Subcutaneous abdominal adipose tissue (tissue), 5 donors: Measurements from ENCODE around the gene SYNC.

Source experiments
- H3K27ac ChIP-seq: one replicate; pipeline ENCODE4 v1.7.0; 2013; ENCODE audit warnings: low read depth, mild to moderate bottlenecking, inconsistent platforms, low read length, moderate library complexity
- H3K27me3 ChIP-seq, 5 donors: one replicate each; pipeline ENCODE4 v1.7.0; 2013; ENCODE audit warnings: low read length in 5 of 5, inconsistent platforms in 1 of 5; ENCODE audit not compliant: control insufficient read depth in 5 of 5, insufficient read depth in 4 of 5
- H3K36me3 ChIP-seq, 5 donors: one replicate each; pipeline ENCODE4 v1.7.0; 2013; ENCODE audit warnings: low read length in 5 of 5; ENCODE audit not compliant: control insufficient read depth in 5 of 5, insufficient read depth in 5 of 5
- H3K4me1 ChIP-seq, 5 donors: one replicate each; pipeline ENCODE4 v1.7.0; 2013; ENCODE audit warnings: low read length in 5 of 5, mild to moderate bottlenecking in 3 of 5, moderate library complexity in 1 of 5; ENCODE audit not compliant: control insufficient read depth in 5 of 5, insufficient read depth in 5 of 5
- H3K4me3 ChIP-seq, 5 donors: one replicate each; pipeline ENCODE4 v1.7.0; 2013; ENCODE audit warnings: low read length in 5 of 5, low read depth in 1 of 5
- H3K9ac ChIP-seq, 5 donors: one replicate each; pipeline ENCODE4 v1.7.0; 2013; ENCODE audit warnings: low read length in 5 of 5, mild to moderate bottlenecking in 4 of 5, moderate library complexity in 3 of 5
- H3K9me3 ChIP-seq, 5 donors: one replicate each; pipeline ENCODE4 v1.7.0; 2013; ENCODE audit warnings: low read length in 5 of 5; ENCODE audit not compliant: control insufficient read depth in 5 of 5
- donor health status: healthy.
- donor health status: healthy.
- donor health status: healthy.
- donor health status: healthy.
- donor health status: healthy.

Gene SYNC

DNA sequence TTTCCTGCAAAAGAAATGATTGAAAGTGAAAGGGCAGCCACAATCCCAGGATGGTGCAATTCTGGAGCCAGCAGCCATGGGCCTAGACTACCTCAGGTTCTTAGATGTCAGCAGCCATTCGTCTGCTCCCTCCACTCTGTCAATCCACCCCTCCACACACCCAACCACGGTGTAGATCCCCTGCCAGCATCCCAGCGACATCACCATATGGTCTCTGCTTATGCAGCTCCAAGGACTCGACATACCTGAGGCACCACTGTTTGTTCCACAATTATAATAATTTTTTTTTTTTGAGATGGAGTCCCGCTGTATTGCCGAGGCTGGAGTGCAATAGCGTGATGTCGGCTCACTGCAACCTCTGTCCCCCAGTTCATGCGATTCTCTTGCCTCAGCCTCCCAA is 6.5 kb downstream of the SYNC start:
- Histone ChIP-seq H3K27me3 (no peaks in the 10 kb centered on the region), H3K4me1 (peaks cover 6 to 38% (median 28%) of the 10 kb centered on the region in 5 donors), H3K27ac (peak overlapping the region; percentile 67), H3K4me3 (peak overlapping the region in 1 of 5 donors; percentile 25), H3K36me3 (peaks cover 0 to 2% (median 0%) of the 10 kb centered on the region in 5 donors), H3K9me3 (no peaks in the 10 kb centered on the region), H3K9ac (peak overlapping the region in 1 of 5 donors; percentile 11)

GRCh38 chr1:32695098-32695904 is 7.3 kb downstream of the SYNC start:
- H3K4me1 ChIP-seq = peaks cover 6 to 37% (median 28%) of the 10 kb centered on the region in 5 donors
- peaks cover 0 to 2% (median 0%) of the 10 kb centered on the region in 5 donors for H3K36me3 ChIP-seq
- no peaks in the 10 kb centered on the region for H3K27me3 ChIP-seq
- peak overlapping the region in 4 of 5 donors; percentile 2 to 25 (median 16) for H3K4me3 ChIP-seq
- peak overlapping the region; percentile 67 for H3K27ac ChIP-seq
- H3K9me3 ChIP-seq = no peaks in the 10 kb centered on the region
- peak overlapping the region in 2 of 5 donors; percentile 59 to 63 for H3K9ac ChIP-seq

DNA sequence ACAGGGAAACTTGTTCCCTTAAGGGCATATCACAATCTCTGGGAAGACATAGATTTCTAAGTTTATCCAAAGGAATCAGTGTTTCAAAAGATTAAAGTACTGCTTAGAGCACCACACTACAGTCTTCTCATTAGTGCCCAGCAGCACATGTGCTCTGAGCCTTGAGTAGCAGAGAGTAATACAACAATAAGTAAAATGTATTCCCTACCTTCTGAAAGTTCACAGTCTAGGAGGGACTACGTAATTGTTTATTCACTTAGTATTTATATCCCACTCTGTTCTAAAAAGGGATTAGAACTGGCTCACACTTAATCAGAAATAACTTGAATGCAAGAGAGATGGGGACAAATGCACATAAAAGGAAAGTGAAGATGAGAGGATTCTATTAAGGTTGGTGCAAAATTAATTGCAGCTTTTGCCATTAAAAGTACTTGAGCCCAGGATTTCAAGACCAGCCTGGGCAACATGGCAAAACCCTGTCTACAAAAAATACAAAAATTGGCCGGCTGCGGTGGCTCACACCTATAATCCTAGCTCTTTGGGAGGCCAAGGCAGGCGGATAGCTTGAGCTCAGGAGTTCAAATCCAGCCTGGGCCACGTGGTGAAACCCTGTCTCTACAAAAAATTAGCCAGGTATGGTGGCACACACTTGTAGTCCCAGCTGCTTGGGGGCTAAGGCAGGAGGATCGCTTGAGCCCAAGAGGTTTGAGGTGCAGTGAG is 9.0 kb downstream of the SYNC start:
- Histone ChIP-seq H3K4me1 (peaks cover 6 to 34% (median 26%) of the 10 kb centered on the region in 5 donors), H3K36me3 (peaks cover 0 to 2% (median 0%) of the 10 kb centered on the region in 5 donors), H3K27ac (peak overlapping the region; percentile 30), H3K9me3 (no peaks in the 10 kb centered on the region), H3K4me3 (no peak overlapping the region), H3K9ac (no peak overlapping the region), H3K27me3 (no peaks in the 10 kb centered on the region)

- no peak overlapping the region for H3K9ac ChIP-seq
- H3K27me3 ChIP-seq = no peaks in the 10 kb centered on the region
- H3K4me3 ChIP-seq = no peak overlapping the region
- H3K9me3 ChIP-seq = no peaks in the 10 kb centered on the region
- H3K4me1 ChIP-seq = peaks cover 0 to 21% (median 14%) of the 10 kb centered on the region in 5 donors
- H3K36me3 ChIP-seq = peaks cover 16 to 41% (median 25%) of the 10 kb centered on the region in 5 donors
- no peak overlapping the region for H3K27ac ChIP-seq
Measured at GRCh38 chr1:32686387-32686786, 16.2 kb downstream of the SYNC start.

- no peaks in the 10 kb centered on the region for H3K27me3 ChIP-seq
- no peaks in the 10 kb centered on the region for H3K9me3 ChIP-seq
- H3K27ac ChIP-seq = no peak overlapping the region
- no peak overlapping the region for H3K4me3 ChIP-seq
- peaks cover 0 to 21% (median 14%) of the 10 kb centered on the region in 5 donors for H3K4me1 ChIP-seq
- H3K9ac ChIP-seq = no peak overlapping the region
- H3K36me3 ChIP-seq = peaks cover 23 to 50% (median 34%) of the 10 kb centered on the region in 5 donors
Measured at GRCh38 chr1:32685498-32685897, 17.1 kb downstream of the SYNC start.

- Histone ChIP-seq H3K9me3 (no peaks in the 10 kb centered on the region), H3K27ac (peak overlapping the region; percentile 1), H3K9ac (peak overlapping the region in 1 of 5 donors; percentile 35), H3K4me3 (no peak overlapping the region), H3K36me3 (peaks cover 24 to 56% (median 39%) of the 10 kb centered on the region in 5 donors), H3K27me3 (no peaks in the 10 kb centered on the region), H3K4me1 (peaks cover 0 to 21% (median 14%) of the 10 kb centered on the region in 5 donors)
Measured at GRCh38 chr1:32684167-32684811, 18.3 kb downstream of the SYNC start.

- peaks cover 26 to 58% (median 41%) of the 10 kb centered on the region in 5 donors for H3K36me3 ChIP-seq
- no peak overlapping the region for H3K27ac ChIP-seq
- no peak overlapping the region for H3K4me3 ChIP-seq
- peaks cover 0 to 21% (median 14%) of the 10 kb centered on the region in 5 donors for H3K4me1 ChIP-seq
- no peak overlapping the region for H3K9ac ChIP-seq
- no peaks in the 10 kb centered on the region for H3K9me3 ChIP-seq
- H3K27me3 ChIP-seq = no peaks in the 10 kb centered on the region
Measured at GRCh38 chr1:32683397-32683796, 19.2 kb downstream of the SYNC start.

DNA sequence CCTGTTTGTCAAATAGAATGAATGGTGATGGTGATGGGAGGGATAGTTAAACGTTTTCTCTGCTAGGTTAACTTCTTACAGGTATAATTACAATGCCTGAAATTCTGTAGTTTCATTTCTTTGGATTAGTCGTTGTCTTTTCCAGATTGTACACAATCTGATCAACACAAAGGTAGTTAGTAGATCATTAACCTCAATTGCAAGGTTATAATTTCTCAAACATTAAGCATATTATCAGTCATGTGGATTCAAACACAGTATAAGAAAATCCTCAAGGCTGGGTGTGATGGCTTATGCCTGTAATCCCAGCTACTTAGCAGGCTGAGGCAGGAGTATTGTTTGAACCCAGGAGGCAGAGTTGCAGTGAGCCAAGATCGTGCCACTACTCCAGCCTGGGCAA is 20.6 kb downstream of the SYNC start:
- Histone ChIP-seq H3K9ac (no peak overlapping the region), H3K36me3 (peaks cover 37 to 67% (median 48%) of the 10 kb centered on the region in 5 donors), H3K27me3 (no peaks in the 10 kb centered on the region), H3K27ac (no peak overlapping the region), H3K4me1 (peaks cover 0 to 18% (median 14%) of the 10 kb centered on the region in 5 donors), H3K9me3 (no peaks in the 10 kb centered on the region), H3K4me3 (no peak overlapping the region)

GRCh38 chr1:32681509-32681908 is 21.1 kb downstream of the SYNC start:
- Histone ChIP-seq H3K36me3 (peaks cover 40 to 70% (median 48%) of the 10 kb centered on the region in 5 donors), H3K4me3 (no peak overlapping the region), H3K27ac (no peak overlapping the region), H3K9ac (no peak overlapping the region), H3K9me3 (no peaks in the 10 kb centered on the region), H3K27me3 (no peaks in the 10 kb centered on the region), H3K4me1 (peaks cover 0 to 18% (median 13%) of the 10 kb centered on the region in 5 donors)
